A549 (cell line): ENCODE measurements around the gene MRPL53. TPM values are rescaled to one million over a fixed set of nuclear protein-coding genes. Genes with fewer than 3 reads are reported as not detected.
A peak's percentile ranks its signal among the peaks of the same experiment; 100 is the strongest.

Experiments used
- ATAC-seq, 2 experiments: fragments of 200-7000 bp in 1 of 2; fragments of >200 bp in 1 of 2; cut with Nextera tagmentation in 1 of 2; cut with Tn5 transposase in 1 of 2; 3 replicates each; pipeline versions ENCODE4 v1.8.0 to v1.9.1; 2018 to 2020; ENCODE audit warnings: mild to moderate bottlenecking in 1 of 2, moderate library complexity in 1 of 2
- CTCF ChIA-PET: fragments of 300-600 bp; sonication (Branson Sonifier 250); formaldehyde crosslinking; extraction: SDS; loops from one replicate; lab custom pipeline; 2021; ENCODE audit warnings: antibody characterized with exemption, inconsistent platforms; lab: Yijun Ruan, JAX
- POLR2A ChIA-PET: fragments of 350-600 bp; formaldehyde crosslinking; extraction: SDS; loops from one replicate; lab custom pipeline; 2021; ENCODE audit warnings: antibody characterized with exemption, inconsistent platforms; lab: Yijun Ruan, JAX
- DNase-seq, 2 experiments: peaks; one replicate each; pipeline versions ENCODE4 v3.0.0 to v3.0.0-alpha.2; 2011 to 2016; ENCODE audit warnings: low read depth in 1 of 2, low spot score in 1 of 2
- FAIRE-seq: peaks from 2 replicates; lab custom pipeline; 2011; peaks lifted over from hg19 to GRCh38; lab: Jason Lieb, UNC
- H3K27ac ChIP-seq, 2 experiments: fragments of >200 bp; sonication (Bioruptor Twin); formaldehyde crosslinking; 3 replicates each; pipeline ENCODE4 v1.5.1; 2016 to 2017
- H3K4me1 ChIP-seq: fragments of >200 bp; sonication (Bioruptor Twin); formaldehyde crosslinking; 3 replicates; pipeline ENCODE4 v1.6.1; 2016
- H3K4me2 ChIP-seq: fragments of >200 bp; sonication (Bioruptor Twin); formaldehyde crosslinking; 3 replicates; pipeline ENCODE4 v1.6.1; 2016
- H3K4me3 ChIP-seq: fragments of >200 bp; sonication (Bioruptor Twin); formaldehyde crosslinking; 3 replicates; pipeline ENCODE4 v1.5.1; 2016
- H3K9me3 ChIP-seq: fragments of >200 bp; sonication (Bioruptor Twin); formaldehyde crosslinking; 3 replicates; pipeline ENCODE4 v1.6.1; 2016
- BHLHE40 ChIP-seq: IDR thresholded peaks from 2 replicates; pipeline ENCODE4 v1.6.1; 2012; ENCODE audit warnings: low read depth, low read length, inconsistent platforms
- CBX8 ChIP-seq: fragments of 200-600 bp; sonication (generic); IDR thresholded peaks from 2 replicates; pipeline ENCODE4 v1.6.1; 2016
- CEBPB ChIP-seq, 2 experiments: fragments of >200 bp in 1 of 2; sonication (Bioruptor Twin) in 1 of 2; formaldehyde crosslinking in 1 of 2; IDR thresholded peaks; 2 replicates each; pipeline ENCODE4 v1.6.1; 2012 to 2016
- EP300 ChIP-seq, 2 experiments: fragments of >200 bp; sonication (Bioruptor Twin); formaldehyde crosslinking; IDR thresholded peaks; 2 replicates in 1 of 2; 3 replicates in 1 of 2; pipeline ENCODE4 v1.6.1; 2016 to 2017
- FOSB ChIP-seq: fragments of 250-450 bp; sonication (Bioruptor Pico); IDR thresholded peaks from 2 replicates; pipeline ENCODE4 v1.5.0; 2020; ENCODE audit warnings: mild to moderate bottlenecking, moderate library complexity
- HDAC2 ChIP-seq: fragments of 200-600 bp; sonication (generic); IDR thresholded peaks from 2 replicates; pipeline ENCODE4 v1.6.1; 2016
- HEYL ChIP-seq: fragments of 250-450 bp; sonication (Bioruptor Pico); IDR thresholded peaks from 2 replicates; pipeline ENCODE4 v1.8.0; 2021; ENCODE audit warnings: mild to moderate bottlenecking, moderate library complexity
- HOXA7 ChIP-seq: fragments of 250-450 bp; sonication (Bioruptor Pico); IDR thresholded peaks from 2 replicates; pipeline ENCODE4 v1.5.0; 2020; ENCODE audit warnings: mild to moderate bottlenecking, moderate library complexity
- JUNB ChIP-seq: fragments of >200 bp; sonication (Bioruptor Twin); formaldehyde crosslinking; IDR thresholded peaks from 2 replicates; pipeline ENCODE4 v1.6.1; 2016
- KDM5A ChIP-seq: fragments of 200-600 bp; sonication (generic); IDR thresholded peaks from 2 replicates; pipeline ENCODE4 v1.6.1; 2016; ENCODE audit warnings: antibody characterized with exemption, mild to moderate bottlenecking
- MAFK ChIP-seq: fragments of 450-650 bp; IDR thresholded peaks from 2 replicates; pipeline ENCODE4 v1.6.1; 2014; ENCODE audit not compliant: partially characterized antibody
- MAZ ChIP-seq: fragments of 150-350 bp; IDR thresholded peaks from 2 replicates; pipeline ENCODE4 v1.6.1; 2014; ENCODE audit warnings: antibody characterized with exemption, low read depth, low read length, borderline replicate concordance
- MYC ChIP-seq: IDR thresholded peaks from 2 replicates; pipeline ENCODE4 v1.6.1; 2012; ENCODE audit warnings: mild to moderate bottlenecking, inconsistent platforms, low read length, improper control_type of control experiment, borderline replicate concordance
- NPAS2 ChIP-seq: fragments of 250-450 bp; sonication (Bioruptor Pico); IDR thresholded peaks from 2 replicates; pipeline ENCODE4 v1.8.0; 2022; ENCODE audit warnings: mild to moderate bottlenecking, moderate library complexity, borderline replicate concordance
- NR3C1 ChIP-seq: fragments of >200 bp; sonication (Bioruptor Twin); formaldehyde crosslinking; IDR thresholded peaks from 3 replicates; pipeline ENCODE4 v1.6.1; 2017
- PHF8 ChIP-seq: fragments of 200-600 bp; sonication (generic); IDR thresholded peaks from 2 replicates; pipeline ENCODE4 v1.6.1; 2016; ENCODE audit warnings: low read depth, mild to moderate bottlenecking, antibody characterized with exemption, moderate library complexity, borderline replicate concordance
- POLR2A ChIP-seq: IDR thresholded peaks from 2 replicates; pipeline ENCODE4 v1.6.1; 2012; ENCODE audit warnings: mild to moderate bottlenecking, low read length
- RARB ChIP-seq: fragments of 250-450 bp; sonication (Bioruptor Pico); IDR thresholded peaks from 2 replicates; pipeline ENCODE4 v1.8.0; 2021; ENCODE audit warnings: mild to moderate bottlenecking, moderate library complexity
- SMC3 ChIP-seq: fragments of >200 bp; sonication (Bioruptor Twin); formaldehyde crosslinking; IDR thresholded peaks from 3 replicates; pipeline ENCODE4 v1.6.1; 2018; ENCODE audit warnings: inconsistent platforms
- ZC3H11A ChIP-seq: fragments of 450-650 bp; IDR thresholded peaks from 2 replicates; pipeline ENCODE4 v1.6.1; 2014; ENCODE audit warnings: antibody characterized with exemption, mild to moderate bottlenecking
- ZFP36 ChIP-seq: fragments of 450-650 bp; IDR thresholded peaks from 2 replicates; pipeline ENCODE4 v1.6.1; 2014; ENCODE audit warnings: borderline replicate concordance; ENCODE audit not compliant: partially characterized antibody
- ZSCAN20 ChIP-seq: fragments of 250-450 bp; sonication (Bioruptor Pico); IDR thresholded peaks from 2 replicates; pipeline ENCODE4 v1.8.0; 2022; ENCODE audit warnings: mild to moderate bottlenecking, moderate library complexity
- WGBS: methylation state at CpG from one replicate; pipeline ENCODE4 v1.1.6; 2017; ENCODE audit errors: missing lambda C conversion rate; 5-methylcytosine and 5-hydroxymethylcytosine counted together
- polyA plus RNA-seq, 4 experiments: library from polyadenylated mRNA; depleted of rRNA in 3 of 4; stranded (reverse); fragments of >200 nt; fragmentation: RNase III in 1 of 4; extraction: RNeasy Plus Mini Kit Qiagen cat#74134 plus additional on column Dnase treatment in 1 of 4; gene quantifications; 2 replicates in 3 of 4; 3 replicates in 1 of 4; pipeline ENCODE4 v1.2.3, GENCODE V29; 2011 to 2017
- TF ChIP-seq, protein P1 (sequence below): fragments of 250-450 bp; sonication (Bioruptor Pico); IDR thresholded peaks from 2 replicates; pipeline ENCODE4 v1.5.0; 2020; ENCODE audit warnings: low read depth, mild to moderate bottlenecking, moderate library complexity
- TF ChIP-seq, protein P2 (sequence below): fragments of >200 bp; sonication (Bioruptor Twin); formaldehyde crosslinking; IDR thresholded peaks from 3 replicates; pipeline ENCODE4 v1.5.1; 2016
- TF ChIP-seq, protein P3 (sequence below): IDR thresholded peaks from 2 replicates; pipeline ENCODE4 v1.6.1; 2012
- TF ChIP-seq, protein P4 (sequence below): IDR thresholded peaks from 2 replicates; pipeline ENCODE4 v1.6.1; 2012
- TF ChIP-seq, protein P5 (sequence below): fragments of 250-450 bp; sonication (Bioruptor Pico); IDR thresholded peaks from 2 replicates; pipeline ENCODE4 v1.5.0; 2021; ENCODE audit warnings: mild to moderate bottlenecking, moderate library complexity, borderline replicate concordance
- TF ChIP-seq, protein P6 (sequence below): IDR thresholded peaks from 2 replicates; pipeline ENCODE4 v1.6.1; 2012; ENCODE audit warnings: low read depth, borderline replicate concordance

Gene MRPL53
- polyA plus RNA-seq, 2 of the 4 experiments (the other 2 are of a cell fraction), result 68.8 to 229 TPM

DNA sequence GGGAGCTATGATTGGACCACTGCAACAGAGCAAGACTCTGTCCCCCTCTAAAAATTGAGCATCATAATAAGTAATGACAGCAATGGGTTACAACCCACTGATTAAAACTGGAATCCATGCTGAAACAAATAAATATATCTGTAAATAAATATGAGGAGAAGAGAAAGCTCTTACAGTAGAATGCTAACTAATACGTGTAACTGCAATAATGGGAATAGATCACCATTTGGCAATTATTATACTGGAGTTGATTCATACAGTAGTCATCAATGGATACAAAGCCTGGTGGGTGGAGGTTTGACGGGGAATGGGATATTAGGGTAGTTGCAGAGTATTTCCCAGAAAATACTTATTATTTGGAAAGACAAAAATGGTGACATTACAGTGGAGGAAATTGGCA is 23.7 kb downstream of the MRPL53 start:
- ChIA-PET CTCF (interaction anchor here (0.6 to 0.8 kb wide), 2 partner anchors 9 to 158 kb away, joined by 3 to 4 read pairs; no protein-coding TSS in a partner anchor), POLR2A (interaction anchor here (1.1 kb wide), 1 partner anchor 9 kb away, joined by 3 read pairs; no protein-coding TSS in a partner anchor)

DNA sequence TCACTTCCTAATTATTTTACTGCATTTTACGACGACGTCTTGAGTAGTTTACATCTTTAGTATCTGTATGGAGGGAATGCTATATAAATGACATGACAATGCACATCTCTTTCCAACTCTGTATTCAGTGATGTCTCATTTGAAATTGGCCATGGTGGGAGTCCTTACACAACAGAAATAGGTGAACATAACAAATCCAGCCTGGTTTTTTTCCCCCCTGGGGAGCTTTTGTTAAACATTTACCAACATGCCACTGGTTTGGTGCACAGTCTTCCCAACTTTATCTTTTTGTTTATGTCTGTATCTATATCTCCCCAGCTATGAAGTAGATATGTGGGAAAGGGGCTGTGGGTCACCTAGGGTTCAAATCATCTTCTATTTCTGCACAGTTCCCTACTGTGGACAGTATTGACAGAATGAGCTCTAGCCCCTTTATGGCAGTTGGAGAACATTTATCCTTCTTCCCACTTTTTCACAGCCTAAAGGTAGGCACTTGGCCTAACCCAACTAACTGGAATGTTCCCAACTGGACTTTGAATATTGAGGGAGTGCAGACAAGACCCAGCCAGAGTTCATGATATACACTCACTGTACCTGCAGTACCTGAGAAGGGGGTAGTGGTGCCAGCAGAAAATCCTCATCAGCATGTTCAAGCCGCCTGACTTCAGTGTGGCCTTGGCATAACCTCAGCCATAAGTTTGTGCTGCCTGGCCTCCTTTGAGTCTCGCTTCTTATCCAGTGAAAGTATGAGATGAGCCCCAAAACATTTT is 25.1 kb downstream of the MRPL53 start:
- FAIRE-seq (no peak), ATAC-seq (peak in 1 of 2 experiments; percentile 37; a peak in 1 of 6 replicates), DNase-seq (no peak)
- peaks cover 25% of the 10 kb centered on the region for H3K4me1 ChIP-seq
- CTCF ChIA-PET, result interaction anchor here (0.6 to 1.6 kb wide), 2 partner anchors 35 to 1674 kb away, joined by 3 read pairs; partner anchors contain the start of genes CCDC142 and TTC31
- H3K4me2 ChIP-seq, result peak overlapping the region; percentile 34
- no peak overlapping the region for H3K4me3 ChIP-seq
- POLR2A ChIA-PET, result no interaction called here
- WGBS, result 87% methylated on average over 5 of the region's 5 CpGs
- peak overlapping the region in 1 of 2 experiments; percentile 22; a peak in 1 of 6 replicates for H3K27ac ChIP-seq
- no peaks in the 10 kb centered on the region for H3K9me3 ChIP-seq
- TF ChIP-seq, protein P1, sequence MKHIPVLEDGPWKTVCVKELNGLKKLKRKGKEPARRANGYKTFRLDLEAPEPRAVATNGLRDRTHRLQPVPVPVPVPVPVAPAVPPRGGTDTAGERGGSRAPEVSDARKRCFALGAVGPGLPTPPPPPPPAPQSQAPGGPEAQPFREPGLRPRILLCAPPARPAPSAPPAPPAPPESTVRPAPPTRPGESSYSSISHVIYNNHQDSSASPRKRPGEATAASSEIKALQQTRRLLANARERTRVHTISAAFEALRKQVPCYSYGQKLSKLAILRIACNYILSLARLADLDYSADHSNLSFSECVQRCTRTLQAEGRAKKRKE (CRISPR knock-in tag), result no peak
- no peak for TF ChIP-seq CEBPB (IDR thresholded peaks at IDR 0.05)
- TF ChIP-seq BHLHE40, result no peak
- TF ChIP-seq NPAS2, result no peak
- TF ChIP-seq, protein P2, sequence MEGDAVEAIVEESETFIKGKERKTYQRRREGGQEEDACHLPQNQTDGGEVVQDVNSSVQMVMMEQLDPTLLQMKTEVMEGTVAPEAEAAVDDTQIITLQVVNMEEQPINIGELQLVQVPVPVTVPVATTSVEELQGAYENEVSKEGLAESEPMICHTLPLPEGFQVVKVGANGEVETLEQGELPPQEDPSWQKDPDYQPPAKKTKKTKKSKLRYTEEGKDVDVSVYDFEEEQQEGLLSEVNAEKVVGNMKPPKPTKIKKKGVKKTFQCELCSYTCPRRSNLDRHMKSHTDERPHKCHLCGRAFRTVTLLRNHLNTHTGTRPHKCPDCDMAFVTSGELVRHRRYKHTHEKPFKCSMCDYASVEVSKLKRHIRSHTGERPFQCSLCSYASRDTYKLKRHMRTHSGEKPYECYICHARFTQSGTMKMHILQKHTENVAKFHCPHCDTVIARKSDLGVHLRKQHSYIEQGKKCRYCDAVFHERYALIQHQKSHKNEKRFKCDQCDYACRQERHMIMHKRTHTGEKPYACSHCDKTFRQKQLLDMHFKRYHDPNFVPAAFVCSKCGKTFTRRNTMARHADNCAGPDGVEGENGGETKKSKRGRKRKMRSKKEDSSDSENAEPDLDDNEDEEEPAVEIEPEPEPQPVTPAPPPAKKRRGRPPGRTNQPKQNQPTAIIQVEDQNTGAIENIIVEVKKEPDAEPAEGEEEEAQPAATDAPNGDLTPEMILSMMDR, result no peak
- no peak for TF ChIP-seq ZFP36
- TF ChIP-seq MAZ, result no peak
- TF ChIP-seq NR3C1, result no peak
- TF ChIP-seq HEYL (CRISPR knock-in tag), result no peak
- TF ChIP-seq, protein P3, sequence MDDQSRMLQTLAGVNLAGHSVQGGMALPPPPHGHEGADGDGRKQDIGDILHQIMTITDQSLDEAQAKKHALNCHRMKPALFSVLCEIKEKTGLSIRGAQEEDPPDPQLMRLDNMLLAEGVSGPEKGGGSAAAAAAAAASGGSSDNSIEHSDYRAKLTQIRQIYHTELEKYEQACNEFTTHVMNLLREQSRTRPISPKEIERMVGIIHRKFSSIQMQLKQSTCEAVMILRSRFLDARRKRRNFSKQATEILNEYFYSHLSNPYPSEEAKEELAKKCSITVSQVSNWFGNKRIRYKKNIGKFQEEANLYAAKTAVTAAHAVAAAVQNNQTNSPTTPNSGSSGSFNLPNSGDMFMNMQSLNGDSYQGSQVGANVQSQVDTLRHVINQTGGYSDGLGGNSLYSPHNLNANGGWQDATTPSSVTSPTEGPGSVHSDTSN, result no peak
- TF ChIP-seq ZSCAN20 (CRISPR knock-in tag), result no peak
- TF ChIP-seq MYC, result no peak
- no peak for TF ChIP-seq HDAC2
- TF ChIP-seq KDM5A, result no peak
- TF ChIP-seq, protein P4, sequence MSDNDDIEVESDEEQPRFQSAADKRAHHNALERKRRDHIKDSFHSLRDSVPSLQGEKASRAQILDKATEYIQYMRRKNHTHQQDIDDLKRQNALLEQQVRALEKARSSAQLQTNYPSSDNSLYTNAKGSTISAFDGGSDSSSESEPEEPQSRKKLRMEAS, result no peak
- TF ChIP-seq PHF8, result no peak
- TF ChIP-seq JUNB, result no peak
- no peak for TF ChIP-seq HOXA7

More for the DNA sequence above, 23.7 kb downstream of the MRPL53 start:
- no peak for TF ChIP-seq NPAS2
- TF ChIP-seq, protein P5, sequence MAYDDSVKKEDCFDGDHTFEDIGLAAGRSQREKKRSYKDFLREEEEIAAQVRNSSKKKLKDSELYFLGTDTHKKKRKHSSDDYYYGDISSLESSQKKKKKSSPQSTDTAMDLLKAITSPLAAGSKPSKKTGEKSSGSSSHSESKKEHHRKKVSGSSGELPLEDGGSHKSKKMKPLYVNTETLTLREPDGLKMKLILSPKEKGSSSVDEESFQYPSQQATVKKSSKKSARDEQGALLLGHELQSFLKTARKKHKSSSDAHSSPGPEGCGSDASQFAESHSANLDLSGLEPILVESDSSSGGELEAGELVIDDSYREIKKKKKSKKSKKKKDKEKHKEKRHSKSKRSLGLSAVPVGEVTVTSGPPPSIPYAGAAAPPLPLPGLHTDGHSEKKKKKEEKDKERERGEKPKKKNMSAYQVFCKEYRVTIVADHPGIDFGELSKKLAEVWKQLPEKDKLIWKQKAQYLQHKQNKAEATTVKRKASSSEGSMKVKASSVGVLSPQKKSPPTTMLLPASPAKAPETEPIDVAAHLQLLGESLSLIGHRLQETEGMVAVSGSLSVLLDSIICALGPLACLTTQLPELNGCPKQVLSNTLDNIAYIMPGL (CRISPR knock-in tag), result no peak
- no peak for TF ChIP-seq FOSB (CRISPR knock-in tag)
- TF ChIP-seq SMC3, result no peak
- TF ChIP-seq EP300 (IDR thresholded peaks at IDR 0.05), result no peak
- no peak for TF ChIP-seq NR3C1
- no peak for TF ChIP-seq CBX8
- no peak for TF ChIP-seq MAFK
- no peak for TF ChIP-seq ZC3H11A
- no peak for TF ChIP-seq RARB (CRISPR knock-in tag)
- no peak for TF ChIP-seq HEYL (CRISPR knock-in tag)
- TF ChIP-seq POLR2A, result no peak
- TF ChIP-seq, protein P6, sequence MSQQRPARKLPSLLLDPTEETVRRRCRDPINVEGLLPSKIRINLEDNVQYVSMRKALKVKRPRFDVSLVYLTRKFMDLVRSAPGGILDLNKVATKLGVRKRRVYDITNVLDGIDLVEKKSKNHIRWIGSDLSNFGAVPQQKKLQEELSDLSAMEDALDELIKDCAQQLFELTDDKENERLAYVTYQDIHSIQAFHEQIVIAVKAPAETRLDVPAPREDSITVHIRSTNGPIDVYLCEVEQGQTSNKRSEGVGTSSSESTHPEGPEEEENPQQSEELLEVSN, result no peak
- TF ChIP-seq, protein P2, result no peak
- no peak for FAIRE-seq
- Histone ChIP-seq H3K27ac (no peak overlapping the region), H3K4me3 (no peak overlapping the region), H3K4me2 (no peak overlapping the region), H3K9me3 (no peaks in the 10 kb centered on the region), H3K4me1 (peaks cover 23% of the 10 kb centered on the region)
- no peak for DNase-seq
- WGBS, result 58% methylated on average over 2 of the region's 2 CpGs
- ATAC-seq, result no peak
